Measurements from ENCODE around the gene ORM2.

DNA sequence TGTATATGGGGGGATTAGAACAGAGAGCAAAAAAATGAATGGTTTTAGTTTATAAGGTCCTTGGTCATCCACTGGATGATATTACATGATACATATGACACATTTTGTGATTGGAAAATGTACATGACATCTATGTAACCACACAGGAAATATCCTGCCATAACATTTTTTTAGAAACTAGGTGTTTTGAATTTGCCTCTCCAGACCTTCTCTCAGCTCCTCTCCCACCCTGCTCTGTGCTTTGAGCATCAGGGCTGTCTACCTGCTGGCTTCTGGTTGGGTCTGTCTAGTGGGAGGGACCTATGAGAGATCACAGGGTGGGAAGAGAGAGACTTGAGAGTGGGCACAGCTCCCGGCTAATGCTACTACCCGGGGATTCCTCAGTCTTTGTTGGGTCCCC lies 33.8 kb downstream of the ORM2 start:
- TF ChIP-seq, protein P1, sequence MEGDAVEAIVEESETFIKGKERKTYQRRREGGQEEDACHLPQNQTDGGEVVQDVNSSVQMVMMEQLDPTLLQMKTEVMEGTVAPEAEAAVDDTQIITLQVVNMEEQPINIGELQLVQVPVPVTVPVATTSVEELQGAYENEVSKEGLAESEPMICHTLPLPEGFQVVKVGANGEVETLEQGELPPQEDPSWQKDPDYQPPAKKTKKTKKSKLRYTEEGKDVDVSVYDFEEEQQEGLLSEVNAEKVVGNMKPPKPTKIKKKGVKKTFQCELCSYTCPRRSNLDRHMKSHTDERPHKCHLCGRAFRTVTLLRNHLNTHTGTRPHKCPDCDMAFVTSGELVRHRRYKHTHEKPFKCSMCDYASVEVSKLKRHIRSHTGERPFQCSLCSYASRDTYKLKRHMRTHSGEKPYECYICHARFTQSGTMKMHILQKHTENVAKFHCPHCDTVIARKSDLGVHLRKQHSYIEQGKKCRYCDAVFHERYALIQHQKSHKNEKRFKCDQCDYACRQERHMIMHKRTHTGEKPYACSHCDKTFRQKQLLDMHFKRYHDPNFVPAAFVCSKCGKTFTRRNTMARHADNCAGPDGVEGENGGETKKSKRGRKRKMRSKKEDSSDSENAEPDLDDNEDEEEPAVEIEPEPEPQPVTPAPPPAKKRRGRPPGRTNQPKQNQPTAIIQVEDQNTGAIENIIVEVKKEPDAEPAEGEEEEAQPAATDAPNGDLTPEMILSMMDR (conservative IDR thresholded peaks at IDR 0.05 in 1 of 2, IDR thresholded peaks at IDR 0.05 in 1 of 2; ENCODE audit: extremely low read depth in 1 of 2, insufficient read depth in 1 of 2, low read depth in 1 of 2, low read length in 2 of 2): no peak
- no peak for TF ChIP-seq EZH2 (IDR thresholded peaks at IDR 0.05; ENCODE audit: borderline replicate concordance, low read length)

Data from mammary epithelial cell (primary cell).